OCI-LY3 (cell line): ENCODE measurements around the gene ZNF429.
"Not testable (repeated sequence)": the region's sequence is repeated elsewhere in the genome, so short reads cannot be mapped to it uniquely, and the experiment has no call there.

ENCODE experiments used
- H2AFZ ChIP-seq: fragments of 200-600, 300-600 bp; shearing (Covaris generic); 2 replicates; pipeline ENCODE4 v1.6.0; 2014; ENCODE audit warnings: antibody characterized with exemption, low read depth, low read length
- H3K27ac ChIP-seq: fragments of 200-600, 300-600 bp; sonication (generic); 2 replicates; pipeline ENCODE4 v1.5.1; 2014; ENCODE audit warnings: mild to moderate bottlenecking, low read length, moderate library complexity, mixed read lengths
- H3K27me3 ChIP-seq: fragments of 200-600, 300-600 bp; sonication (generic); 2 replicates; pipeline ENCODE4 v1.6.1; 2014; ENCODE audit warnings: low read depth, low read length, mixed read lengths
- H3K36me3 ChIP-seq: fragments of 200-600, 300-600 bp; sonication (generic); replicated peaks from 2 replicates; pipeline ENCODE3; 2014; ENCODE audit warnings: low read depth, low read length, mixed read lengths
- H3K4me1 ChIP-seq: fragments of 300-600, 200-600 bp; sonication (generic); 2 replicates; pipeline ENCODE4 v1.6.1; 2014; ENCODE audit warnings: low read length, mixed read lengths
- H3K4me2 ChIP-seq: fragments of 200-600, 300-600 bp; sonication (generic); 2 replicates; pipeline ENCODE4 v1.6.1; 2014; ENCODE audit warnings: low read length, mixed read lengths
- H3K4me3 ChIP-seq: fragments of 300-600, 200-600 bp; sonication (generic); 2 replicates; pipeline ENCODE4 v1.5.1; 2014; ENCODE audit warnings: antibody characterized with exemption, mild to moderate bottlenecking, low read length, moderate library complexity
- H3K79me2 ChIP-seq: fragments of 300-600, 200-600 bp; shearing (Covaris generic); 2 replicates; pipeline ENCODE4 v1.6.1; 2014; ENCODE audit warnings: mild to moderate bottlenecking, low read length, mixed read lengths
- H3K9ac ChIP-seq: fragments of 300-600, 200-600 bp; shearing (Covaris generic); 2 replicates; pipeline ENCODE4 v1.6.0; 2014; ENCODE audit warnings: mild to moderate bottlenecking, low read length, moderate library complexity
- H3K9me3 ChIP-seq: fragments of 200-600, 300-600 bp; shearing (Covaris generic); 2 replicates; pipeline ENCODE4 v1.6.1; 2014; ENCODE audit warnings: low read length, mixed read lengths; ENCODE audit not compliant: insufficient read depth
- H4K20me1 ChIP-seq: fragments of 200-600, 300-600 bp; sonication (generic); 2 replicates; pipeline ENCODE4 v1.6.1; 2016; ENCODE audit warnings: low read length, mixed read lengths; ENCODE audit not compliant: insufficient read depth
- CTCF ChIP-seq: fragments of 200-600, 300-600 bp; sonication (generic); IDR thresholded peaks from 2 replicates; pipeline ENCODE4 v1.5.1; 2014; ENCODE audit warnings: antibody characterized with exemption, low read length, low read depth
- EZH2phosphoT487 ChIP-seq: fragments of 200-600 bp; shearing (Covaris generic); IDR thresholded peaks from 2 replicates; pipeline ENCODE4 v1.6.1; 2018; ENCODE audit warnings: antibody characterized with exemption, mixed run types, low read depth

Gene ZNF429

GRCh38 chr19:21519488-21519887 is 14.1 kb downstream of the ZNF429 start:
- Histone ChIP-seq H4K20me1 (no peaks in the 10 kb centered on the region), H3K36me3 (peaks cover 48% of the 10 kb centered on the region), H3K27ac (no peak overlapping the region), H3K79me2 (no peaks in the 10 kb centered on the region), H3K4me3 (no peak overlapping the region), H3K4me2 (no peak overlapping the region), H3K27me3 (no peaks in the 10 kb centered on the region), H2AFZ (no peak overlapping the region), H3K9me3 (peaks cover 14% of the 10 kb centered on the region; the same call in 1 of the 2 replicates), H3K4me1 (no peaks in the 10 kb centered on the region), H3K9ac (no peak overlapping the region)
- TF ChIP-seq CTCF (no peak), EZH2phosphoT487 (no peak)

GRCh38 chr19:21532904-21533303 is 27.5 kb downstream of the ZNF429 start:
- TF ChIP-seq EZH2phosphoT487 (no peak), CTCF (no peak)
- Histone ChIP-seq H3K9me3 (peaks cover 19% of the 10 kb centered on the region), H3K36me3 (peaks cover 51% of the 10 kb centered on the region), H3K27me3 (no peaks in the 10 kb centered on the region), H3K4me3 (no peak overlapping the region), H3K27ac (no peak overlapping the region), H3K9ac (no peak overlapping the region), H2AFZ (no peak overlapping the region), H4K20me1 (no peaks in the 10 kb centered on the region), H3K4me1 (no peaks in the 10 kb centered on the region), H3K79me2 (no peaks in the 10 kb centered on the region), H3K4me2 (no peak overlapping the region)

- H4K20me1 ChIP-seq, H3K4me1 ChIP-seq, H3K4me2 ChIP-seq, H3K4me3 ChIP-seq, H2AFZ ChIP-seq, H3K9ac ChIP-seq, H3K79me2 ChIP-seq, H3K27me3 ChIP-seq, H3K27ac ChIP-seq: not testable (repeated sequence)
- Histone ChIP-seq H3K36me3 (peaks cover 44% of the 10 kb centered on the region), H3K9me3 (peaks cover 14% of the 10 kb centered on the region; the same call in 1 of the 2 replicates)
Measured at GRCh38 chr19:21536741-21537290, 31.4 kb downstream of the ZNF429 start.

- Histone ChIP-seq H2AFZ (no peak overlapping the region), H3K9me3 (no peaks in the 10 kb centered on the region), H3K9ac (no peak overlapping the region), H3K4me3 (no peak overlapping the region), H3K36me3 (no peaks in the 10 kb centered on the region), H3K4me2 (no peak overlapping the region), H3K27ac (no peak overlapping the region), H3K27me3 (no peaks in the 10 kb centered on the region), H3K79me2 (no peaks in the 10 kb centered on the region), H3K4me1 (no peaks in the 10 kb centered on the region), H4K20me1 (no peaks in the 10 kb centered on the region)
- TF ChIP-seq EZH2phosphoT487 = no peak
- no peak for TF ChIP-seq CTCF
Measured at GRCh38 chr19:21559444-21559843, 54.0 kb downstream of the ZNF429 start.
